RPMI8226 (cell line): ENCODE measurements around the gene UBR4.
A peak's percentile ranks its signal among the peaks of the same experiment; 100 is the strongest.

Experiments
- DNase-seq: peaks from one replicate; pipeline ENCODE4 v3.0.0-alpha.2; 2015

The UBR4 gene

DNA sequence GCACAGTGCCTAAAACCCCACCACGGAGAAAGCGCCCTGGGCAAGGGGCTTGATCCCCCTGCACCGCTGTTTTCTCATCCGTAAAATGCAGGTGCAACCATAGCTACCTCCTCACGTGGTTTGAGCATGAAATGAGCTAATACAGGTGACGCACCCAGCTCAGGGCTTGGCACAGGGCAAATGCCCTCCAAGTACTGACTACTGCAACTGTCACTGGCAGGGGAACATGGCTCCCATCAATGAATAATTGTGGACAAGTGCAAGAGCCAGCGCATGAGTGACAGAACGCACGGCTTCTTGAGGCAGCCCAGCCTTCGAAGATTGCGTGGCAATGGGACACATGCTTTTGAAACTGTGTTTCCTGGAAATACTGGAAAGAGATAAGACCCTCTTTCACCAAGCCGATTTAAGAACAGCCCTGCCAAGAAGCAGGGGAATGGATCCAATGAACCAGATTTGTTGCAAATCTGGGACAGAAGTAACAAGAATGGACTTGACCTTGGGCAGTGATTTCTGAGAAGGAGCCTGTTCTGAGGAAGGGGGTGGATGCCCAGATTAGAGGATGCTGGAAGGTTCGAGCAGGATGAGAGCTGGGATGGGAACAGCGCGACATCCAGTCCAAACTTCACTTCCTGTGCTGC lies 160.8 kb downstream of the UBR4 start:
- no peak for DNase-seq

DNA sequence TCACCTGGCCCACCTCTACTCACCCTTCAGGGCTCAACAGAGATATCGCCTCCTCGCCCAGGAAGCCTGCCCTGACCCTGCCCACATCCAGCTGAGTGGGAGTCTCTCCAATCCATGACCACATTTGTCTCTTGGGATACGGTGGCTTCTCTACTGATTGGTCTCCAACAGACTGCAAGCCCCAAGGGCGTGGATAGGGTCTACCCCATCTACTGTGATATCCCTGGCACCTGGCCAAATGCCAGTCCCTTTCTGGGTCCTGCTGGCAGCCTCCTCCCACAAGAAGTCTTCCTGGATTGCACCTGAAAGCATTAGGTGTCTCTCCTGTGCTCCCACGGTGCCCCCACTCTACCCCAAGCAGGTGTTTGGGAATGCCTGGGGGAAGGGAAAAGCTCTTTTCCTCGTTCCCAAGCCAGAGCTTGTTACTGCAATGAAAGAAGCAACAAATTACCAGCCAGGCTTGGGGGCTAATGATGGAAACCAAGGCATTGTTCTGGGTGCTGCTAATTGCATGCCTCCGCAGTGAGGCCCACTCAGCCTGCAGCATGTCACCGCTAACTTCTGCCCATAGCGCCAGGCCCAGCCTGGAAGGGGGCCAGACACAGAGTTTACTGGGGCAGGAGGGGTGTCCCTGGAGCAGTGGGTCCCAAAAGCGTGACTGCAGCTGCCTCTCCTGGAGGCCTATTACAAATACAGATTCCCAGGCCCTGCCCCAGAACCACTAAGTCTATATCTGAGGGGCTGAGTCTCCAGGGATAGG lies 162.9 kb downstream of the UBR4 start:
- DNase-seq = no peak

DNA sequence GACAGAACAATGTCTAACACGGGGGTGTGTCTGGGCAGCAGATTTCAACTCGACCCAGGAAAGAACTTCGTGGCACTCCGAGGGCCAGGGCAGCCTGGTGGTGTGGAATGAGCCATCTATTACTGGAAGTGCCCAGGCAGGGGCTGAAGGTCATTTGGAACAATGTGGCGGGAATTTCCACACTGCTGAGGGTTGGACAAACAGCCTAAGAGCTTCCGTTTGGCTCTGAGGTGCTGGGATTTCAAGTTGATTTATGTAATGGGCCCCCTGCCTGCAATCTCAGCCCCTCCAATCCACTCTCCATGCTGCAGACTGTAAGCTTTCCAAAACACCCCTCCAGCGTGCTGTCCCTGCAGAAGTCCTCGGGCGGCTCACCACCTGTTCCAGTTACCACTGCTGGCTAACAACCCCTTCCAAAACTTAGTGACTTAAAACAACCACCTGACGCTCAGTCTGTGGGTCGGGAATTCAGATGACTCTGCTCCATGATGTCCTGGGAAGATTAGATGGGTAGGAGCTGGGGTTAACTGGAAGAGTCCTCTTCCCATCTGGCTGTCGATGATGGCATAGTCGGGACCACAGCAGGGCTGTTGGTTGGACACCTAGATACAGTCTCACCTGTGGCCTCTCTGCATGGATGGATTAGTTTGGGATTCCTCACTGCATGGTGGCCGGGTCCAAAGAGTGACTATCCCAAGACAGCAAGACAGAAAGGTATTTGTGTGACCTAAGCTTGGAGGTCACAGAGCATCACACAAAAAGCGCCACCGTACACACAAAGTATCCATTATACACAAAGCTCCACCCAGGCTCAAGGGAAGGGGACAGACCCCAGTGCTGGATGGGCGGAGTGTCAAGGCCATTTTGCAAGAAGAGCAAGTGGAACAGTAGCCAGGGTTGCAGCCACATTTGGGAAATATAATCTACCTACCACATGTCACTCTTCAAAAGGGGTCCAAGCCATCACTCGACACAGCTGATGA lies 163.9 kb downstream of the UBR4 start:
- no peak for DNase-seq

DNA sequence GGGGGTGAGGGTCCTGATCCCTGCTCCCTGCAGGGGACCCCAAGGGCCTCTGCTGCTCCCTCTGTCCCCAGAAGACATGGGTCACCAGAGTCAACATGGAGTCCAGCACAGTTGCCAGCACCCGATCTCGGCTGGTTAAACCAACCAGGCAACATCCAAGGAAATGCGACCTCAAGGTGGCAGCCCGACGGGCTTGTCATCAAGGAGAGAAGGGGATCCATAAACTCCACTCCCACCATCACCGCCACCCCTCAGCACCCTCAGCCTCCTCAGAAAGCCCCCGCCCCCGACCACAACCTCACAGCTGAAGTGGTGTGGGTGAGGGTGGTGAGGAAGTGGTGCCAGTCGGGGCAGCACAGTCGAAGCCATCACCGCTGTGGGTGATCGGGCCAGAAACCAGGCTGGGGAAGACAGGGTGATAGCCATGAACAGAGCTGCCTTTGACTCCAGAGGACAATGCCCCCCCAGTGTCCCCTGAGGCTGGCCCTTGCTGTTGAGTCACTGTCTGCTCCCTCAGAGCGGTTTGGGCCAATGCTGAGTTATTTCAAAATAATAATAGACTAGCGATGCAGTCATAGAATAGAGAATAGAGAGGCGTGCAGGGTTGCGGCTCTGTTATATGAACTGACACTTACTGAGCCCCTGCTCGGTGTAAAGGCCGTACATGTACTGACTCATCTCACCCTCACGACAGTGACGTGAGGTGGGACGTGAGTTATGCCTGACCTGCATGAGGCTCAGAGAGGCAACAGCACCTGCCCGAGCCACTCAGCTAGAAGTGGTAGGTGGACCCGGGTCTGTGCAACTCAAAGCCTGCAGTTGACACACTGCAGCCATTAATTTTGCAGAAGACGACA lies 164.9 kb downstream of the UBR4 start:
- no peak for DNase-seq

DNA sequence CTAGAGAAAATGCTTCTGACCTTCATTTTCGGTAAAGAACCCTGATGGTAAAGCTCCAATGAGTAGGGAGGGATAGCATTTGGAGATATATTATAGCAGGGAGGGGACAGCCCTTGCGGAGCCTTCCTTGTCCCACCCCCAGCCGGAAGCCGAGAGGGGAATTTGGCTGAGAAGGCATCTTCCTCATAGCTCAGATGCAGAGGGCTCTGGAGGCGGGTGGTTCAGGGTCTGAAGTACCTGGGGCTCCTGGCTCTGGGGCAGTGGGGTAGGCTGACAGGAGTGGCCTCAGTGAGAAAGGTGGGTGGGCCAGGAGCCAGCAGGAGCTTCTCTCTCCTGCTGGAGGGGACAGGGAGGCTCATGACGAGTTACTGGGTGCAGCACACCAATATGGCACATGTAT lies 165.6 kb downstream of the UBR4 start:
- DNase-seq = no peak

DNA sequence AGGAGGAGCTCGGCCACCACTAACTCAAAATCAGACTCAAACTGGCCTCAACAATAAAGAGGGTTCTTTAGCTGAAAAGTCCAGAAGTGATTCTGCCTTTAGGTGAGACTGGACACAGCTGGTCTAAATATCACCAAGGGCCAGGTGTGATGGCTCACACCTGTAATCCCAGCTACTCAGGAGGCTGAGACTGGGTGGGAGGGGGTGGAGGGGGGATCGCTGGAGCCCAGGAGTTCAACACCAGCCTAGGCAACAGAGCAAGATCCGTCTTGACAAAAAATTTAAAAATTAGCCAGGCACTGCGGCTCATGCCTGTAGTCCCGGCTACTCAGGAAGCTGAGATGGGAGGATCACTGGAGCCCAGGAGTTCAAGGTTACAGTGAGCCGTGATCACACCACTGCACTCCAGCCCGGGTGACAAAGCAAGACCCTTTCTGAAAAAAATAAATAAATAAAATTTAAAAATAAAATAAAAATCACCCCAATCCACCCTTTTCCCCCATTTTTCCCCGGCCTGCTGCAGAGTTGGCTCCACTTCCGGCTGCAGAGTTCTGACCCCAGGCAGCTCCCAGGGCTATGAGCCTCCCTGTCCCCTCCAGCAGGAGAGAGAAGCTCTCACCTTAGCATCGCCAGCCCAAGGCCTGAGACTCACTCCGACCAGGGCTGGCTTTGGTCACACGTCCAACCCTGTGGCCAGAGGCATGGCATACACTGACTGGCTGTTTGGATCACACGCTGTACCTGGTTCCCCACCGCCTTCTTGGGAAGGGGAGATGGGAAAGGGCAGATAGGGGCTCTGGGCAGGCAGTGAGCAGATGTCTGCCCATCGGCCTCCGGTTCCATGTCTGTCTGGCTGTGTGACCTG lies 166.3 kb downstream of the UBR4 start:
- no peak for DNase-seq

DNA sequence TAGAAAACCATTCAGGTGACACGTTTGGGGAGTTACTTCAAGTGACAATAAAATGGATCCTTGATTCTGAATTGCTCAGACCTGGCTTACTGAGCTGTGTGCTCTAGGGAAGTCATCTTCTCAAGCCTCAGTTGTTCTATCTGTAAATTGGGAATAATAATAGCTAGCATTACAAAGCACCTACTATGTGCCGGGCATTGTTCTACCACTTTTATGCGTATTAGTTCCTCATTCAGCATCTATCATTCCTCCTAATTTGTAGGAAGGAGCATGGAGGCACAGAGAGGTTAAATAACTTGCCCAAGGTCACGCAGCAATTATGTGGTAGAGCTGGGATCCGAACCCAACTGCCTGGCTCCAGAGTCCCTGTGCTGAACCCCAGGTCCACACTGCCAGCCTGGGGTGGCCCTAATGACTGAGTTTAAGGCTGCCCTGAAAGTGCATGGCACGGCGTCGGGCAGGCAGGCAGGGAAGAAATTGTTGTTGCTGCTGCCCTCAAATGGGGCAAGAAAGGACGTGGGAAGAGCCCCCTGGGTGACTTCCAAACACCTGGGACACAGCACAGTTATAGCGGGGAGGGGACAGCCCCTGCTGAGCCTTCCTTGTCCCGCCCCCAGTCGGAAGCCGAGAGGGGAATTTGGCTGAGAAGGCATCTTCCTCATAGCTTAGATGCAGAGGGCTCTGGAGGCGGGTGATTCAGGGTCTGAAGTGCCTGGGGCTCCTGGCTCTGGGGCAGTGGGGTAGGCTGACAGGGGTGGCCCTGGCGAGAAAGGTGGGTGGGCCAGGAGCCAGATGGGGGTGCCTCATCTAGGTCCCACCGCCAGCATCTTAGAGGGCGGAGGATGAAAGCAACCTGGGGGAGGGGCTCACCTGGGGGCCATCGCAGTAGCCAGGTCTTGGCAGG lies 167.1 kb downstream of the UBR4 start:
- DNase-seq = peak; percentile 43

DNA sequence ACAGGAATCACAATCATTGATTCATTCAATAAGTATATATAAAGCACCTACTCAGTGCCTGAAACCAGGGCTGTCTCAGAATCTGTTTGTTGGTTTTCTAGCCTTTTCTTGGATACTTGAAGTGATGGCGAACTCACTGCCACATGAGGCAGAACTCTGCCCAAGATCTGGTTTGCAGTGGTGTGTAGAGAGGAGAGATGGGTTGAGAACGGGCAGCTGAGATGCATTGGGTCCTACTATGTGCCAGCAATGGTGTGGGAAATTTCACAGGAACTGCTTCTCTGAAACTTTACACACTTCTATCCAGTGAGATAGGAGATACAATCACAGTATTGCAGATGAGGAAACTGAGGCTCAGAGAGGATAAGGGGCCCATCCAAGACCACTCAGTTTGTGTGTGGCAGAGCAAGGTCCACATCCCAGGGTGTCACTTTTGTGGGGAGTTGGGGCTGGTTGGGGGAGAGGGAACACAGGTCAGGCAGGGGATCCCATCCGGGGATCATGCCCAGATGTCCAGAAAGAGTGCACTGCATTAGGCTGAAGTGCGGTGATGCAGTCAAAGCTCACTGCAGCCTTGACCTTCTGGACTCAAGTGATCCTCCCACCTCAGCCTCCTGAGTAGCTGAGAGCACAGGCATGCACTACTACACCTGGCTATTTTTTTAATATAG lies 169.9 kb downstream of the UBR4 start:
- DNase-seq = no peak

DNA sequence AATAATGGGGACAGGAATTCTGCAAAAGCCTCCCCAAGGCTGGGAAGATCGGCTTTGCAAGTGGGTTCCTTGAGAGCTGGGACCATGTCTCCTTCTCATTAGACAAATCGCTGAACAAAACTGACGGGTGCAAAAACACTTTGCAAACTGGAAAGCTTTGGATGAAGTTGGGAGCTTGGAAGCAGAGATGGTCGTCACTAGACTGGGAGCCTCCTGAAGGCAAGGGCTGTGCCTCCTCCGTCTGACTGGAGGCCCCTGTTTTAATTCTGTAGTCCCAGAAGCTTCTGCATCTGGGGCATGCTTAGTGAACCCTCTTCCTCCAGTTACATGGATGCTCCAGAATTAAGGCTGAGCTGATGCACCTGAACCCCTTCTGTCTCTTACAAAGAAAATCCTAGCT lies 171.3 kb downstream of the UBR4 start:
- DNase-seq = no peak

DNA sequence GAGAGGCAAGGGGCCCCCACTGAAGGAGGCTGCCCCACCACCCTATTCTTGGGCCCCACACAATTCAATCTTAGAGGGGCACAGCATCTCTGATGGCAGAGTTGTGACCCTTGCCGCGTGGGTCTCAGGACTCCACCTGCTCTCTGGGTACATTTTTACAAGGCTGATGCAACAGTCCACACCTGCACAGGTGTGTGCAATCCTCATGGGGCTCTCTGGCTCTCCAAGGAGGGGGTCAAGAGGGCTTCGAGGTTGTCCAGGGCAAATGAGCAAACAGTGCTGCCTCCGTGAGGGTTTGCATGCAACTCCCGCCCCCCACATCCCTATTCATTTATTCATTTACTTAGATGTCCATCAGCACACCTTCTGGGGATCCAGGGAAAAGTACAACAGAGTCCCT lies 172.0 kb downstream of the UBR4 start:
- DNase-seq = no peak

DNA sequence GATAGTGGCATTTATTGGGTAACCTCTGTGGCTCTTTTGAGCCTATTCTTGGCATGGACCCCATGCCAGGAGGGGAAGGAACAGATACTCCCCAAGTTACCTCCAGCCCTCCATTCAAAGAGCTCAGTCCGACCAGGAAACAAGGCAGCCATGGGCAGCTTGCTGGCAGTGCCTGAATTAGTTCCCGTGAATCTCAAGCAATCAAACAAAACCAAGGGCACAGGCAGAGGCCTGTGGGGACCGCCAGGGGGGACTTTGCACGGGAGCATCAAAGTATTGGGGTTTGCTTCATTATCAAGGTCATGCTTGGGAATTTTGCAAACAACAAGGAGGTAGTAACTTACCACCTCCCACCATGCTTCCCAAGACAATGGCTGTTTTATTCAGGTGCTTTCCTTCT lies 172.4 kb downstream of the UBR4 start:
- DNase-seq = no peak

DNA sequence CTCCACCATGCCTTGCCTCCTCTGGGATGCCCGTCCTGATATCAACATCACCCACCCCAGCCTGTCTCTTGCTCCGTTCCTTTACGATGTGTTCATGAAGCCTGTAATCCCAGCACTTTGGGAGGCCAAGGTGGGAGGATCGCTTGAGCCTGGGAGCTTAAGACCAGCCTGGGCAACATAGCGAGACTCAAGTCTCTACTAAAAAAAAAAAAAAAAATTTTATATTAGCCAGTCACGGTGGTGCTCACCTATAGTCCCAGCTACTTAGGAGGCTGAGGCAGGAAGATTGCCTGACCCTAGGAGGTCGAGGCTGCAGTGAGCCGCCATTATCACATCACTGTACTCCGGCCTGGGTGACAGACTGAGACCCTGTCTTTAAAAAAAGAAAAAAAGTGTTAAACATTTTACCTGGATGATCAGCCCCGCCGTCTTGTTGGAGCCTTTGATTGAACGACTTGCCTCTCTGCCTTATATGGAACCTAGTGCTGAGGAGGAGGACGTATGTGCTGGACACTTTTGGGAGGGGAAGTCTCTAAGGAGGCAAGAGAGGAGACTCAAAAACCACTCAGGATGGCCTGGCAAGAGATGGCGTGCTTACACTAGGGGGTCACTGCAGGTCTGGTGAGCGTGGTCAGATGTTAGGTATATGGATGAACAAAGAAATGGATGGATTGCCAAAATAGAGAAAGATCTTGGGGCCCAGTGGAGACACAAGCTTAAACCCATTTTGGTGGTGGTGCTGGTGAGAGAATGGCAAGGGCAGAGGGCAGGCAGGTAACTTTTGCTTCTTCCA lies 173.1 kb downstream of the UBR4 start:
- no peak for DNase-seq

DNA sequence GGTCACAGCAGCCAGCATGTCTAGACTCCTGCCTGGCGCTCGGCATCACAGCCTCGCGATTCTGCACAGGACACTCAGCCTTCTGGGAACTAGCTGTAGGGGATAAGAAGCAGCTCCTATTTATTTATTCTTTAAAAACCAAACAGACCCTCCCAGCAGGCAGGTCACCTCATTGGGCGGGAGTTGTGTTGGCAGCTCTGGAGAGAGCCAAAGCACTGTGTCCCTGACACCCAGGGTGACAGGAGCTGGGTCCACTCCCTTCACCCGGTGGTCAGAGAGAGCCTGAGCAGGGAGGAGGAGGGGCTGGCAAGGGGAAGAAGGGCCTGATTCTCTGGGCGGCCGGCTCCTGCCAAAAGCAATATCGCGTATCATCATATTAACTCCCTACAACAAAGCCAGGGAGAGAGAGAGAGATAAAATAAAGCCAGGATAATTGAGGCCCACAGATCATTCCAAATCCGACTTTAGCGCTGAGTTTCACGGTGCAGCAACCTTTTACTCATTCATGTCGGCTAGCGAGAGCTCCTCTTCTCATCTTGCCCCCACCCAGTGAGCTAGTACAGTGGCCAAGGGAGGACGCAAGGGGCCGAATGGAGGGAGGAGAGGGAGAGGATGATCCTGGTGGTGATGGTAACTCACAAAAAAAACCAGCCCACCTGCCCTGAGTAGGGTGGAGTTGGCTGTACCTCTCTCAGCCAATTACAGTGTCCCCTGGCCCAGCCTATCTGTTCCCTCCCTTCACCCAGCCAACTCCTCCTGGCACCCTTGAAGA lies 173.8 kb downstream of the UBR4 start:
- no peak for DNase-seq

DNA sequence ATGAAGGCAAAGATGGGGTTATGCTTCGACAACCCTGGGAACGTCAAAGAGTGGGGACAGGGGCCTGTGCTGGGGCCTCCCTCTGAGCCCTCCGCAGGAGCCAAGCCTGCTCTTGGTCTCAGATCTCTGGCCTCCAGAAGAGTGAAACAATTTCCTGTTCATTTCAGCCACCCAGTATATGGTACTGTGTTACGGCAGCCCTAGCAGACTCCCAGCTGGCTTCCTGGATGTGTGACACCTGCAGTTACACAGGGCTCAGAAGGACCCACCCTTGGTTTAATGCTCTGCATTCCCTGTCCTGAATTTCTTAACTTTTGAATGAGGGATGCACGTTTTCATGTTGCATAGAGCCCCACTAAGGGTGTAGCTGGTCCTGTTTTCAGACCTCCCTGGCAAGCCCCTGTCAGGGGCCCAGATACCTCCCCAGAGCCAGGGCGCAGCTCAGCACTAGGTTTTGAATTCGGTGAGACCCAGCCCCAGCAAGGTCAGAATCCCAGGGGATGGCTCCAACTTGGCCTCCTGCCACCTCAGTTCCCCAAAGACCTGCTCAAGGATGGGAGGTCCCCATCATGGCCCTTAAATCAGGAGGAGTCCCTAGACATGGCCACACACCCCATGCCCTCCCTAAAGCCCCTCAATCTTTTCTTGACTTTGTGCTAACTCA lies 174.6 kb downstream of the UBR4 start:
- no peak for DNase-seq

DNA sequence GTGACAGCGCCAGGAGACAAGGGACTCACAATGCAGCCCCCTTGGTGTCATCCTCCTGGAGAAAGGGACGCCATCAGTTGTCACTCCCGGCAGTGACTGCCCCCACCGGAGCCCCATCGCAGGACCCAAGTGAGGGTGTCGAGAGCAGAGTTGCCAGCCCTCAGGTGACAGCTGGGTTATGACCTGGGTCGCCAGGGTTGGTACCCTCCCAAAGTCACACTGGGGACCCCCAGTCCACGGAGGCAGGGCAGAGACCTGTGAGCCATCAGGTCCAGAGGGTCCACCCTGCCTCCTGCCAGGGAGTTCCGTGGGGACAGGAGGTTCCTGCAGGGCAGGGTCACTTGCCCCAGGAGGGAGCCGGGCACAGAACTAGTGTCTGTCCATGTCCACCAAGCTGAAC lies 175.3 kb downstream of the UBR4 start:
- no peak for DNase-seq

DNA sequence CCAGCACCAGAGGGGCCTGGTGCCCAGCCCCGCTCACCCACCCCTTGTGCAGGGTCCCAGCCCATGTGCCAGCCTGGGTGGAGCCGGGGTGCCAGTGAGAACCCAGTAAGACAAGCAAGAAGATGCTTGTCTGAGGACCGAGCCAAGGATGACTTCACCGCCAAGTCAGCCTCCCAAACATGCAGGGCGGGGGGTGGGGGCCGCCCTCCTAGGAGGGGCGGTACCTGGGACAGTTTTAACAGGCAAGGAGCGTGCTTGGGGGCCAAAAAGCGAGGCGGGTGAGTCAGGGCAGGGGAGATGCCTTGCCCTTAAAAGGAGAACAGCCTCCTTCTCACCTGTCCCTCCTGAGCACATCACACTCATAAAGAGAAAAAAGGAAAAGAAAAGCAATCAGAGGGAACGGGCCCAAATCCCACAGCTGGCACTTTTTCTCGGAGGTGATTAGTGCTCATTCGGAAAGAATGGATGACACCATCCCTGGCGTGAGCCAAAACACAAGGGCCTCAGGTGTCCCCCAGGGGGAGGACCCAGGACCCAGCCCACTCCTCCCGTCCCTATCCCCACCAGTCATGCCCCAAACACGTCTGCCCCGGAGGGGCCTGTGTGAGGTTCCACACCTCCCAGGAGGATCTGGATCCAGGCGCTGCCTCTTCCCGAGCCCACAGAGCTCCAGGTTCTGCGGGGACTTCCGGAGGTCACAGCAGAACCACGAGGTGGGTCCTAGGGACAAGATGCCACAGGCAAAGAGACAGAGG lies 176.0 kb downstream of the UBR4 start:
- DNase-seq = no peak

DNA sequence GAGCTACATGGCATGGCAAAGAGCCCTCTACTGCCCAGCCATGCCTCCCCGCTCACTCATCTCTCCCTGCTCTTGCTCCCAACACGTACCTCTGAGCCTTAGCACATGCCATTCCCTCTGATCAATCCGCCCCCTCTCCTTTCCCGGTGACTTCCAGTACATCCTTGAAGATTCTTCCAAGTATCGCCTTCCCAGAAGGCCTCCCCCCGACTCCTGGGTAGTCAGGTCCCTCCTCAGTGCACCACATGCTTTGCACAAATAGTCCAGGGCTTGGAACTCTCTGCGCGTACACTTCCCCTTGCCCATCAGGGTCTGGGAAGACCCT lies 176.6 kb downstream of the UBR4 start:
- no peak for DNase-seq
